ENCODE results near the gene AMH.
A peak's percentile ranks its signal among the peaks of the same experiment; 100 is the strongest.
"Not testable (repeated sequence)": the region's sequence is repeated elsewhere in the genome, so short reads cannot be mapped to it uniquely, and the experiment has no call there.

The AMH gene

GRCh38 chr19:2271234-2272103, 22.3 kb downstream of the AMH start:
- peak; percentile 34 for DNase-seq

DNA sequence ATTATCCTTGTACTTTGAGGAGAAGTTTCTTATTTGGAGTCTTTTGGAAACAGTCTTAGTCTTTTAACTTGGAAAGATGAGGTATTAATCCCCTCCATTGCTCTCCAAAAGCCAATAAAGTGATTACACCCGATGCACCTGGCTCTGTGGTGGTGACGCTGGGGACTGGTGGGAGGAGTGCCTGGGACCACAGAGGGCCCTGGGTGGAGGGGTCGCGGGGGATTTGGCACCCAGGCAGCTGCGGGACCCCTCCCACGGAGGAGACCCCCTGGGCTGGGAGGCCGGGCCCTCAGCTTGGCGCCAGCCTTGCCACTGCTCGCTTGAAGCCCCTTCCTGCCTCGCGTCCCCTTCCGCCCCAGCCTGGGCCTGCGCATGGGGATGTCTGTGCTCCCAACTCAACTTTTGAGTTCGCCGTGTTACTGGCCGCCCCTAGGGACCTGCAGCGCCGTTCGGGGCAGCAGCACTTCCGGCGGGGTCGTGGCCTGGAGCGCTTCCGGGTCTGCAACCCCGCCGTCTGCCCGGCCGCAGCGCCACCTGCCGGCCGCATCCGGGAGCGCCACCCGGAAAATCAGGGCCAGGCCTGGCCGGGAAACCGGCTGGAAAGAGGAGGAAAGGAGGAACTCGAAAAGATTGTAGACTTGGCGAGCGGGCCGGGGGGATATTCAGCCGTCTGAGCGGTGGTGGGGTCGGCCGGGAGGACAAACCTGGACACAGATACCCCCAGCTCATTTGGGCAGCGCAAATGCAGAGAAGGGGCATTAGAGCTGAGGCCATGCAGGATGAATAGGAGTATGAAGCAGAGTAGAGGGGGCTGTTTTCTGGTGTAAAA, 24.4 kb downstream of the AMH start:
- DNase-seq = peak; percentile 86

DNA sequence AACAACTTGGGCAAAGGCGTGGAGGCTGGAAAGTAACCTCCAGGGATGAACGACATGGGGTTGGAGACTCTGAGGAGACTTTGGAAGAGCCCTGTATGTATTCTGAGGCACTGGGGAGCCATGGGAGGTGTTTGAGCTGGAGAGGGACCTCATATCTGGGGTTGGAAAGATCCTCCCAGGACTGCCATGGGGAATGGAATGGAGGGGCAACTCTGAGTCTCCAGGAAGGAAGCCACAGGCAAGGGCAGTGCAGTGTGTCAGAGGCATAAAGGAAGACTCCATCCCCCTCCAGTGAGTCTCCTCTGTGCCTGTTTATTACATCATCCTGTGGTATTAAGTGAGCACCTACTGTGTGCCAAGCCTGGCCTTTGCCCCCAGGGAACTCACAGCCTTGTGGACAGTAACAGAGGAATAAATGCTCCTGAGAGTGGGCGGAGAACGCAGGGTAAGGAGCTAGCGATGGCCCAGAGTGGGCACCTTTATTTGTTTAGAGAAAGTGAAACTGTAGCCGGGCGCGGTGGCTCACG, 25.1 kb downstream of the AMH start:
- DNase-seq = no peak

- peak; percentile 66 for DNase-seq
Observed at GRCh38 chr19:2274931-2275535, 25.9 kb downstream of the AMH start.

DNA sequence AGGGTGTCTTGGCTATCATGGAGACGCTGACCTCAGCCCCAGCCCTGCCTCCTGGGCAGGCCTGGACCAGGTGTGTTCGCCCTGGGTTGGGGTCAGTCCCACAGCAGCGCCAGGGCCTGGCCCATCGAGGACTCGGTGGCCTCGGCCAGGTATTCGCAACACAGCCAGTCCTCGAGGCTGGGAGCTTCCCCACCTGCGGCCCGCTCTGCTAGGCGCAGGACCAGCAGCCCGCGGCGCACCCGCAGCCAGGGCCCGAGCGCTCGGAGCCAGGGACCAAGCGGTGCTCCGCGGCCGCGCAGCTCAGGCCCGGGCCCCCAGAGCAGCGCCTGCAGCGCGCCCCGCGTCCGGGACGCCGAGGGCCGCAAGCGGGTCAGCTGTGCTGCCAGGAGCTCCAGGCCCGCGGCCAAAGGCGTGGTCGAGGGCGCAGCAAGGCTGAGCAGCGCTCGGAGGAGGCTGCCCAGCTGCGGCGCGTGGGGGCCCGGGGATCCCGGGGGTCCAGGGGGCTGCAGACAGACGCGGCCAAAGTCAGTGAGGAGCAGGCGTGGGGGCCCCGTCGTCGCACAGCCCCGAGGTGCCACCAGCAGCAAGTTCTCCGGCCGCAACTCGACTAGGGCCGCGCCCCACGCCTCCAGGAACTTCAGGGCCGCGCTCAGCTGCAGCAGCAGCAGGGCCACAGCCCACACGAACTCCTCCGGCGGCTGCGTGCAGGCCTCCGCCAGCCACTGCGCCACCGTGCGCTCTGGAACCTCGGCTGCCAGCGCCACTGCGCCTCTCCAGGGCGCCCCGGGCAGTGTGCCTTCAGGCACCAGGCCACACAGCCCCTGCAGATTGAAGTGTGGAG, 26.7 kb downstream of the AMH start:
- DNase-seq = no peak

DNA sequence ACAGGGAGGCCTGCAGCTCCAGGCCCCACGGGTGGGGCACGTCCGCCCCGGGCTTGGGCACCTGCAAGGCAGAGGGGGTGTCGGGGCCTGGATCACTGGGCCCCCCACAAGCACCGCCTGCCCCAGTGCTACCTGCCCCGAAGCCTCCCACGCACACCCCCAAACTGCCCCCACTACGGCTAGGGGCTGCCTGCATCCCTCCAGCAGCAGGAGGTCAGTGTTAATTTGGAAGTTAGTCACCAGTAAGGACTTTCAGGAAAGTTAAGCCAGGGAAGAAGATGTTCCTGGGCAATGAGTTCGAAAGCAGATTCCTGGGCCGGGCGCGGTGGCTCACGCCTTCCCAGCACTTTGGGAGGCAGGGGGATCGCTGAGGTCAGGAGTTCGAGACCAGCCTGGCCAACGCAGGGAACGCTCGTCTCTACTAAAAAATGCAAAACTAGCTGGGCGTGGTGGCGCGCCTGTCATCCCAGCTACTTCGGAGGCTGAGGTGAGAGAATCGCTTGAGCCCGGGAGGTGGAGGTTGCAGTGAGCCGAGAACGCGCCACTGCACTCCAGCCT, 27.4 kb downstream of the AMH start:
- no peak for DNase-seq

DNA sequence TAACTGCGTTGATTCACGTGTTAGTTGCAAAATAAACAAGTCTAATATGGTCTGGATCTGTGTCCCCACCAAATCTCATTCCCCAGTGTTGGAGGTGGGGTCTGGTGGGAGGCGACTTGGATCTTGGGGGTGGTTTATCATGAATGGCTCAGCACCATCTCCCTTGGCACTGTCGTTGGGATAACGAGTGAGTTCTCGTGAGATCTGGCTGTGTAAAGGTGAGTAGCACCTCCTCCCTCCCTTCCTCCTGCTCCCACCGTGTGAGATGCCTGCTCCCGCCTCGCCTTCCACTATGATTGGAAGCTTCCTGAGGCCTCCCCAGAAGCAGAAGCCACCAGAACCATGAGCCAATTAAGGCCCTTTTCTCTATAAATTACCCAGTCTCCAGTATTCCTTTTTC, 28.0 kb downstream of the AMH start:
- DNase-seq = no peak

DNA sequence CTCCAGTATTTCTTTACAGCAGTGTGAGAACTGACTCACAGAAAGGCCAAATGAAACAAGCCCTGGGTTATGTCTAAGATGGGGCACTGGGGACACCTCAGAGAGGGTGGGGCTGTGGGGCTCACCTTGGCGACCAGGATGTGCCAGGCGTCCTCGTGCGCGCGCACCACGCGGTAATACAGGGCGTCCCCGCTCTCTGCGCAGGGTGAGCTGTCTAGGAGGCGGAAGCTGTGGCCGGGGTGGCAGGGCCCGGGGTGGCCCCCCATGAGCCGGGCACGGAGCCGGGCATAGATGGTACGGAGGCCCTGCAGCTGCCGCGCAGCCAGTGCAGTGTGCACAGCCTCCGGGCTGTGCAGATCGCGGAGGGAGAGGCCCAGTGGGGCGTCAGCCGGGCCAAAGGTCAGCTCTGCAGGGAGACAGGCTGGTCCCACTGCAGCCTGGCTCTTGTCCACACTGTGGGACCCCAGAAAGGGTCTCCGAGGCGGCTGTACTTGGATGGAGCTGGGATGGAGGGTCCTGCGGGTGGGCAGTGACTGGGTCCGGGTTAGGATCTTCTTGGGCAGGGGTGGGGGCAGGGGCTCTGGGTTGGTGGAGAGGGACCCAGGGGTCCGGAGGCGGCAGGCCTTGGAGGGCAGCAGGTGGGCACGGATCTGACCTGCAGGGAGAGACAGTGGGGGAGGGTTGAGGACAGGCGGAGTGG, 29.5 kb downstream of the AMH start:
- DNase-seq = no peak

DNA sequence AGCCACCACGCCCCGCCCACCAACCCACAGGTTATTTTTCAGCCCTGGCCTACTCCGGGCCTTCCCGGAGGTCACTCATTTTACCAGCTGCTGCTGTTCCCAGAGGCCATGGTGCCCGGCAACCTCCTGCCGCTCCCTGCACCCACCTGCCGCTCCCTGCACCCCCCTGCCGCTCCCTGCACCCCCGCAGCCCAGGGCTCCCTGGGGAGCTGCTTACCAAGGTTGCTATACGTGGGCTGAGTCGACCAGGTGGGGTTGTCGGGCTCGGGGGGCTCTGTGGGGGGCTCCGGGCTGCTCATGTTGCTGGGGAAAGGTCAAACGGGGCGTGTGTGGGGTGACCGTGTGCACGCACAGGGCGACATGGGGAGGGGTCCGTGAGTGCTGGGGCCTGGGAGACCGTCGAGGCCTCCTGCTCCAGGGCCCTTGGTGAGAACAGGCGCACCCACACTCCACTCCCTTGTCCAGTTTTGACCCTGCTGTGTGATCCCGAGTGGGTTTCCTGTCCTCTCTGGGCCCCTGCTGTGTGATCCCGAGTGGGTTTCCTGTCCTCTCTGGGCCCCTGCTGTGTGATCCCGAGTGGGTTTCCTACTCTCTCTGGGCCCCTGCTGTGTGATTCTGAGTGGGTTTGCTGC, 31.6 kb downstream of the AMH start:
- no peak for DNase-seq

- not testable (repeated sequence) for DNase-seq
Observed at GRCh38 chr19:2281265-2282061, 32.3 kb downstream of the AMH start.

GRCh38 chr19:2282062-2282861, 33.1 kb downstream of the AMH start, which contains the start of gene PEAK3:
Gene PEAK3 (minus strand): TSS chr19:2282175. CDS start chr19:2280931, 1,244 bp downstream.
- DNase-seq = peak; percentile 58

DNA sequence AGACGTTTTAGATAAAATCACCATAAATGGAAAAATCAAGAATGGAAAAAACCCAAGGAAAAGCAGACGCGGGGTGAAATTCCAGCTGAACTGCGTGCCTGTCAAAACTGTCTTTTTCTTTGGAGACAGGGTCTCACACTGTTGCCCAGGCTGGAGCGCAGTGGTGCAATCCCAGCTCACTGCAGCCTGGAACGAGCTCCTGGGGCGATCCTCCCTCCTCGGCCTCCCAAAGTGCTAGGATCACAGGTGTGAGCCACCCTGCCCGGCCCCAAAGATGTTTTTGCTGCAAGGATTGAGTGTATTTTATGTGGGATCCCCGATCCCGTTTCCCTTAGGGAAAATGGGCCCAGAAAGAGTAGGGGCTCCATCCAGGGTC, 33.7 kb downstream of the AMH start:
- no peak for DNase-seq

- DNase-seq = no peak
Observed at GRCh38 chr19:2283835-2284507, 34.8 kb downstream of the AMH start.

DNA sequence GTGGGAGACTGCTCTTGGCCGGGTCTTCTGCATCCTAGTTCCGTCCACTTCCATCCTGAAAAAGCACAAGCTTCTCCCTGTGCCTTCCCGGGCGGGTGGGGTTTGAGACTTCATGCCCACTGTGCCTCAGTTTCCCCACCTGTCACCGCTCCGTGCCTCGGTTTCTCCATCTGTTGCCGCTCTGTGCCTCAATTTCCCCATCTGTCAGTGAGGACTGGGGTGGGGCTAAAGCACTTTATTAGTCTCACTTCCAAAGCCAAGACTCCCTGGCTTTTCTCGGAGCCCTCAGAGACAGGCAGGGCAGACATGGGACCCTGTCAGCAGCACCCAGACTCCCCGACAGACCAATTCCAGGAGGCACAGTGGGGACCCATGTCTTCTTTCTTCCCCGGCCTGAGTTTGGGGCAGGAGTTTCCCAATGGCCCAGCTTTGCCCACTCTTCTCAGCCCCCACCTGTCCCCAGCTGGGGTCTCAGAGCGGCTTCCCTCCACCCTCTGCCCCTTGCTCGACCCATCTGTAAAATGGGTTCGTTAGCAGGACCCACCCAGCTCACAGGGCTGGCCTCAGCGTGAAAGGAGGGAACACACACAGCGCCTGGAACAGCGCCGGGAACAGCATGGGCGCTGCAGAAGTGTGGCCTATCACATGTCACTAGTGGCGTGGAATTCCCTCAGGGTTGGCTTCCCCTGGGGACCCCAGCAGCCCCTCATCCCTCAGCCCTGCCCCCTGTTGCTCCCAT, 37.4 kb downstream of the AMH start:
- DNase-seq = no peak

DNA sequence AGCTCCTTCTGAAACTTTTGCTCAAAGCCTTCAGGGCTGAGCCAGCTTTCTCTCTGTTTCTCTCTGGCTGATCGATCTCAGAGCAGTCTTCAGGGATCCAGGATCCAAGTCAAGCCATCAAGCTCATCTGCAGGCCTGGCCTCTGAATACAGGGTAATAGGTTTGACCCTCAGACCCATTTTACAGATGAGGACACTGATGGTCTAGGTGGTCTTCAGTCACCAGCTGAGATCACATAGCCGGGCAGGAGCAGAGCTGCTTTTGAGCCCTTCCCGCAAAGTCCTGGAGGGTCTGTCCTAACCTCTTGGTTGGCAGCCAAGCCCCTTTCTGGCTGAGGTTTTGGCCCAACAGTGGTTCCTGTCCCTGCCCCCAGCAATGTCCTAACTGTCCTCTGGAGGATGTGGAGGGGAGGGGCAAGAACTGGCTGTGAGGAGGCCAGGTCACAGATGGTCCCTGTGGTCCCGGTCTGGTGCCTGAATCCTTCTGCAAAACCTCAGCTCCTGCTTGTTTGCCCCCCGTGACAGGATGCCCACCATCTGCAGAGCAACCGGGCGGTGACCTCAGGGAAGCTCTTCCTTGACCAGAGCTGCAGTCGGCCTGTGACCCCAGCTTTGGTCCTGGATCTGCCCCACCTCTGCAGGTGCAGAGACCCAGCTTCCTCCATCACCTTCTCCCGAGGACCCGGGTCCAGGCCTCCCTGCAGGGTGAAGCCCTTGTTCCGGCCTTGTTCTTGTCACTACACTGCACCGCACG, 38.6 kb downstream of the AMH start:
- no peak for DNase-seq

DNA sequence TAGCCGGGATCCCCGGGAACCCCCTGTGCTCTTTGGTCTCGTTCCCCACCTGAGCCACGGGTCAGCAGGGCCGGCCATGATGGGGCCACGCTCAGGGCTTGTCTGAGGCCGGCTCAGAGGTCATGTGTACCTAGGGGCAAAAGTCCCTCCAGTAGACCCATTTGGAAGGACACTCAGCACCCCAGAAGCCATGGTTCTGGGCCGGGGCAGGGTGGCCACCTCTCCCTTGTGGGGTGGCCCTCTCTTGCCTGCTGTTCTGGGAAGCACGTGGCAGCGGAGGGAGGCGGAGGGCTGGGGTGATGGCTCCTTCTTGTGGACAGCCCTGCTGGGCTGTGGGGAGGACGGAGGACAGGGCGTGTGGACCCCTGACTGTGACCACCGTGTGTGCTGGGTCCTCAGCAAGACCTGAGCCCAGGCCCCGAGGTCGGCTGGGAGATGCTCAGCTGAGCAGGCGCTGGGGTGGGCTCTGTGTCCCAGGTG, 39.3 kb downstream of the AMH start:
- DNase-seq = no peak
